NT2/D1 (cell line): Measurements from ENCODE around the gene SRPK2.

Experiments
- SUZ12 ChIP-seq: IDR thresholded peaks from 2 replicates; pipeline ENCODE4 v1.6.1; 2011; ENCODE audit not compliant: insufficient read length, insufficient read depth; ENCODE audit errors: extremely low read depth
- YY1 ChIP-seq: IDR thresholded peaks from 2 replicates; pipeline ENCODE4 v1.6.1; 2011; ENCODE audit not compliant: insufficient read length, insufficient read depth
- ZNF274 ChIP-seq: IDR thresholded peaks from 2 replicates; pipeline ENCODE4 v1.6.1; 2011; ENCODE audit warnings: mild to moderate bottlenecking, low read depth, low read length

DNA sequence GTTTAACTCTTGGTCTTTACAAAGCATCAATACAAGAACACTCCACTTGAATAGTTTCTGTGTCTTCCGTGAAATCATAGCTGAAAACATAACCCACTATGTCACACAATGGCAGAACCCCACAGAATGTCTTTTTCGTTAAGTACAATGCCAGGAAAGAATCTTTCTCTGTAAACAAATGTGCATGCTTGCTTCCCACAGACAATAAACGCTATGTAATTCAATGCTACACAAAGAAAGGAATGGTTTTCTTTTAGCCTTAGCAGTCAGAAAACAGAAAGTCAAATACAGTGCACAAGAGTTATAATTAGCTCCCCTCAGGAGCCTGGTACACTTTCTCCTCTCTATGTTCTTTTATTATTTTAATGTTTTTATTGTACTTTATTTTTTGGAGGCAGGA is 186.1 kb downstream of the SRPK2 start:
- TF ChIP-seq ZNF274, result no peak
- no peak for TF ChIP-seq YY1
- no peak for TF ChIP-seq SUZ12
